Endothelial cell of umbilical vein (primary cell): ENCODE results near the gene AJM1. TPM values are rescaled to one million over a fixed set of nuclear protein-coding genes. Genes with fewer than 3 reads are reported as not detected.
A peak's percentile ranks its signal among the peaks of the same experiment; 100 is the strongest.
"Not testable (repeated sequence)": the region's sequence is repeated elsewhere in the genome, so short reads cannot be mapped to it uniquely, and the experiment has no call there.

Experiments used
- BruUV-seq: library from RNA; stranded (reverse); fragments of 400-500 nt; replicated peaks from 2 replicates; lab custom pipeline; 2021; lab: Mats Ljungman, UMichigan
- CTCF ChIA-PET: fragments of 300-600, 350-600 bp; sonication (Branson Sonifier 250); formaldehyde crosslinking; loops from one replicate; lab custom pipeline; 2021; ENCODE audit warnings: antibody characterized with exemption, inconsistent platforms; lab: Charles Lee
- POLR2A ChIA-PET: fragments of 300-600, 350-600 bp; sonication (Branson Sonifier 250); formaldehyde crosslinking; loops from one replicate; lab custom pipeline; 2021; ENCODE audit warnings: antibody characterized with exemption, inconsistent platforms; lab: Charles Lee
- DNase-seq: peaks from one replicate; pipeline ENCODE4 v3.0.0-alpha.2; 2011; ENCODE audit warnings: low read depth, low spot score
- FAIRE-seq: peaks from 2 replicates; lab custom pipeline; 2011; peaks lifted over from hg19 to GRCh38; lab: Jason Lieb, UNC
- H2AFZ ChIP-seq: 2 replicates; pipeline ENCODE4 v1.6.0; 2012; ENCODE audit warnings: low read depth, low read length, control low read depth, inconsistent platforms
- H3K27ac ChIP-seq: 2 replicates; pipeline ENCODE4 v1.5.1; 2011; ENCODE audit warnings: low read depth, mild to moderate bottlenecking, control low read depth, low read length, moderate library complexity; ENCODE audit not compliant: insufficient read depth
- H3K27me3 ChIP-seq, 2 experiments: 2 replicates each; pipeline versions ENCODE4 v1.6.0 to v1.6.1; 2011; ENCODE audit warnings: low read length in 2 of 2, mixed read lengths in 1 of 2; ENCODE audit not compliant: control insufficient read depth in 2 of 2, insufficient read depth in 2 of 2
- H3K36me3 ChIP-seq, 2 experiments: 2 replicates in 1 of 2; 3 replicates in 1 of 2; pipeline ENCODE4 v1.5.1; 2011; ENCODE audit warnings: low read length in 2 of 2, mild to moderate bottlenecking in 1 of 2, moderate library complexity in 1 of 2; ENCODE audit not compliant: control insufficient read depth in 2 of 2, insufficient read depth in 2 of 2; ENCODE audit errors: extremely low read depth in 1 of 2
- H3K4me1 ChIP-seq: 3 replicates; pipeline ENCODE4 v1.5.1; 2011; ENCODE audit warnings: mild to moderate bottlenecking, low read length; ENCODE audit not compliant: control insufficient read depth, insufficient read depth; ENCODE audit errors: extremely low read depth
- H3K4me2 ChIP-seq: 2 replicates; pipeline ENCODE4 v1.6.1; 2011; ENCODE audit warnings: low read length, control low read depth, mixed read lengths; ENCODE audit not compliant: insufficient read depth
- H3K4me3 ChIP-seq, 3 experiments: fragments of 200-600 bp in 1 of 3; sonication (generic), shearing (Covaris generic) in 1 of 3; replicated peaks in 1 of 3; 2 replicates each; pipeline ENCODE4 v1.5.1; 2011 to 2016; ENCODE audit warnings: control low read depth in 3 of 3, low read length in 3 of 3, mild to moderate bottlenecking in 2 of 3, inconsistent platforms in 1 of 3, low read depth in 1 of 3, moderate library complexity in 1 of 3; ENCODE audit not compliant: insufficient read depth in 1 of 3
- H3K79me2 ChIP-seq: 2 replicates; pipeline ENCODE4 v1.6.0; 2012; ENCODE audit warnings: low read length, inconsistent platforms; ENCODE audit not compliant: control insufficient read depth, insufficient read depth
- H3K9ac ChIP-seq: replicated peaks from 2 replicates; pipeline ENCODE3; 2011; ENCODE audit warnings: low read length, control low read depth; ENCODE audit not compliant: insufficient read depth; ENCODE audit errors: extremely low read depth
- H3K9me1 ChIP-seq: replicated peaks from 3 replicates; pipeline ENCODE4 v1.6.0; 2011; ENCODE audit warnings: mild to moderate bottlenecking, low read length; ENCODE audit not compliant: control insufficient read depth, insufficient read depth; ENCODE audit errors: extremely low read depth
- H3K9me3 ChIP-seq: replicated peaks from 2 replicates; pipeline ENCODE4 v1.5.1; 2012; ENCODE audit warnings: low read length, inconsistent platforms; ENCODE audit not compliant: control insufficient read depth, insufficient read depth
- H4K20me1 ChIP-seq: replicated peaks from 2 replicates; pipeline ENCODE3; 2011; ENCODE audit warnings: mild to moderate bottlenecking, low read length; ENCODE audit not compliant: control insufficient read depth, insufficient read depth; ENCODE audit errors: extremely low read depth
- EZH2 ChIP-seq: IDR thresholded peaks from 2 replicates; pipeline ENCODE4 v1.6.1; 2012; ENCODE audit warnings: borderline replicate concordance, low read depth, mild to moderate bottlenecking, moderate library complexity, low read length, inconsistent platforms; ENCODE audit not compliant: severe bottlenecking
- GATA2 ChIP-seq: IDR thresholded peaks from 2 replicates; pipeline ENCODE4 v1.7.0; 2011; ENCODE audit warnings: low read depth, mild to moderate bottlenecking, moderate library complexity, mixed read lengths, low read length; ENCODE audit not compliant: insufficient read length, insufficient read depth
- POLR2A ChIP-seq: IDR thresholded peaks from 2 replicates; pipeline ENCODE4 v1.6.1; 2012; ENCODE audit warnings: low read depth, mild to moderate bottlenecking, control low read depth, low read length
- POLR2AphosphoS5 ChIP-seq: IDR thresholded peaks from 2 replicates; pipeline ENCODE4 v1.6.1; 2012; ENCODE audit warnings: low read depth, mild to moderate bottlenecking, control low read depth, low read length, moderate library complexity; ENCODE audit not compliant: insufficient read depth
- dilution Hi-C: fragments of 300-500 bp; cut with MboI; formaldehyde crosslinking; loops from one replicate; pipeline ENCODE4 v1.15.0; 2019; ENCODE audit warnings: low sequenced_read_pairs; ENCODE audit not compliant: extremely low pct_ligation_motif_present
- intact Hi-C: fragments of 100-400 bp; cut with micrococcal nuclease; formaldehyde crosslinking; loops from one replicate; pipeline ENCODE4 v1.10.0; 2022
- polyA plus RNA-seq, 4 experiments: library from polyadenylated mRNA; depleted of rRNA in 3 of 4; stranded (reverse) in 3 of 4; unstranded in 1 of 4; fragments of >200 nt; gene quantifications; 2 replicates each; pipeline versions ENCODE4 v1.2.1 to v1.2.3, GENCODE V29; 2011 to 2012; ENCODE audit warnings: missing spikeins in 1 of 4
- total RNA-seq: library from RNA; stranded (reverse); gene quantifications from 2 replicates; pipeline ENCODE4 v1.2.3, GENCODE V29; 2021

The AJM1 gene
- total and polyA plus RNA-seq, 2 donors (not counting 3 experiments of a cell fraction or from before 2014, with no cell fraction given) = 0.30 to 1.3 TPM

GRCh38 chr9:136883670-136884069, 41.4 kb downstream of the AJM1 start:
- dilution Hi-C loops, POLR2A ChIA-PET: not testable (repeated sequence)

GRCh38 chr9:136885950-136886578, 43.8 kb downstream of the AJM1 start, which contains the start of gene TRAF2:
Gene TRAF2 (plus strand): TSS chr9:136886516. CDS start chr9:136898741, 12,225 bp downstream.
- CTCF ChIA-PET = interaction anchor here (0.6 to 1.0 kb wide), 6 partner anchors 20 to 150 kb away, joined by 3 to 4 read pairs (median 3); partner anchors contain the start of gene EDF1
- Histone ChIP-seq H3K27ac (peak within 1 kb of the TSS; percentile 56), H2AFZ (peak within 1 kb of the TSS; percentile 96), H3K4me1 (peaks cover 14% of the 10 kb centered on the region), H3K27me3 (no peaks in the 10 kb centered on the region), H3K36me3 (no peaks in the 10 kb centered on the region), H3K4me2 (peak within 1 kb of the TSS; percentile 88), H3K79me2 (peaks cover 44% of the 10 kb centered on the region), H3K9ac (peak within 1 kb of the TSS; percentile 86), H3K9me1 (no peaks in the 10 kb centered on the region), H3K4me3 (peak within 1 kb of the TSS; percentile 62 to 87 (median 85)), H4K20me1 (no peaks in the 10 kb centered on the region), H3K9me3 (no peaks in the 10 kb centered on the region)
- peak; percentile 100 for DNase-seq
- dilution Hi-C loops = no loop called here
- BruUV-seq = no TSS peak
- no peak for TF ChIP-seq GATA2
- TF ChIP-seq POLR2AphosphoS5 = no peak
- no peak for TF ChIP-seq EZH2
- TF ChIP-seq POLR2A = peak; percentile 47
- intact Hi-C loops = loop anchor here (1.0 to 5.0 kb wide), 3 partner anchors 37 to 94 kb away; partner anchors contain the start of genes FBXW5, PHPT1 and TMEM141
- POLR2A ChIA-PET = no interaction called here
- FAIRE-seq = peak; percentile 97

More at GRCh38 chr9:136883670-136884069, 41.4 kb downstream of the AJM1 start:
- H3K4me3 ChIP-seq, FAIRE-seq, H2AFZ ChIP-seq, H3K36me3 ChIP-seq, BruUV-seq, H3K9me3 ChIP-seq, intact Hi-C loops, H3K9me1 ChIP-seq, H3K9ac ChIP-seq, H3K27ac ChIP-seq, H3K4me2 ChIP-seq, H4K20me1 ChIP-seq, DNase-seq, H3K27me3 ChIP-seq: not testable (repeated sequence)
- H3K4me1 ChIP-seq = peaks cover 14% of the 10 kb centered on the region
- CTCF ChIA-PET = interaction anchor here (1.0 kb wide), 1 partner anchor 37 kb away, joined by 3 read pairs; no protein-coding TSS in a partner anchor
- peaks cover 20% of the 10 kb centered on the region for H3K79me2 ChIP-seq
